Glutamatergic neuron (in vitro differentiated cells): Measurements from ENCODE around the gene ANO6. TPM values are rescaled to one million over a fixed set of nuclear protein-coding genes. Genes with fewer than 3 reads are reported as not detected.
"Not testable (repeated sequence)": the region's sequence is repeated elsewhere in the genome, so short reads cannot be mapped to it uniquely, and the experiment has no call there.

Experiments
- DNase-seq: peaks from one replicate; pipeline ENCODE4 v3.0.0; 2022
- H3K27ac Mint-ChIP-seq: one replicate; pipeline ENCODE4 v1.8.0; 2020; ENCODE audit warnings: mild to moderate bottlenecking, mixed read lengths, inconsistent platforms; ENCODE audit not compliant: unreplicated experiment
- H3K27me3 Mint-ChIP-seq: one replicate; pipeline ENCODE4 v1.8.0; 2020; ENCODE audit warnings: mild to moderate bottlenecking, moderate library complexity, mixed read lengths, inconsistent platforms; ENCODE audit not compliant: unreplicated experiment
- H3K36me3 Mint-ChIP-seq: one replicate; pipeline ENCODE4 v1.8.0; 2020; ENCODE audit warnings: mild to moderate bottlenecking, mixed read lengths, inconsistent platforms; ENCODE audit not compliant: unreplicated experiment
- H3K4me1 Mint-ChIP-seq: one replicate; pipeline ENCODE4 v1.8.0; 2020; ENCODE audit warnings: mild to moderate bottlenecking, low read depth, mixed read lengths, inconsistent platforms; ENCODE audit not compliant: unreplicated experiment
- H3K4me3 Mint-ChIP-seq: one replicate; pipeline ENCODE4 v1.8.0; 2020; ENCODE audit warnings: mild to moderate bottlenecking, mixed read lengths, inconsistent platforms; ENCODE audit not compliant: unreplicated experiment
- H3K9me3 Mint-ChIP-seq: one replicate; pipeline ENCODE4 v1.8.0; 2020; ENCODE audit warnings: mild to moderate bottlenecking, moderate library complexity, mixed read lengths, inconsistent platforms; ENCODE audit not compliant: unreplicated experiment
- CTCF ChIP-seq: fragments of 200-600 bp; sonication (generic); IDR thresholded peaks from one replicate; pipeline ENCODE4 v1.5.0; 2021; ENCODE audit not compliant: partially characterized antibody, unreplicated experiment
- total RNA-seq: library from RNA; stranded (reverse); fragmentation: NEBNext Ultra II Directional; extraction: Animal tissue kit (Norgen Biotek cat#: 25700); gene quantifications from one replicate; pipeline ENCODE4 v1.2.1, GENCODE V29; 2021; ENCODE audit not compliant: unreplicated experiment

The ANO6 gene
- total RNA-seq, 1 donor from 2014 or later, result 35.9 TPM

DNA sequence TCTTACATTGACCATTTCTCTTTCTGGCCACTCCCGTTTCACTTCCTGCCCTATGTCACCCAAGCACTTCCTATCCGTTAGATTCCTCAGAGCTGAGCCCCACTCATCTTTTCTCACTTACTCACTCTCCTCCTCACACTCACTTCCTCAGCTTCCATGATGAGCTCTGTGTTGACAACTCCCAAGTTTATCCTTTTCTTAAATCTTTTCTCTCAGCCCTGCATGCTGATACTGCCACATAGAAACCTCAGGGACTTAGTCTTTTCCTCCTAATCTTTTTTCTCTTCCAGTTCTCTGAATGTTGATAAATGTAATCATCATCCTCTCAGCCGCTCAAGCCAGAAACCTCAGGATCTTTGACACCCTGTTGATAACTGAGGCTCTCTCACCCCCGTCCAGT lies 99.6 kb downstream of the ANO6 start:
- Mint-ChIP-seq H3K27me3 (peaks cover 1% of the 10 kb centered on the region), H3K27ac (no peak overlapping the region), H3K4me3 (no peak overlapping the region), H3K9me3 (no peaks in the 10 kb centered on the region), H3K36me3 (no peaks in the 10 kb centered on the region), H3K4me1 (no peaks in the 10 kb centered on the region)
- DNase-seq, result no peak
- no peak for TF ChIP-seq CTCF

DNA sequence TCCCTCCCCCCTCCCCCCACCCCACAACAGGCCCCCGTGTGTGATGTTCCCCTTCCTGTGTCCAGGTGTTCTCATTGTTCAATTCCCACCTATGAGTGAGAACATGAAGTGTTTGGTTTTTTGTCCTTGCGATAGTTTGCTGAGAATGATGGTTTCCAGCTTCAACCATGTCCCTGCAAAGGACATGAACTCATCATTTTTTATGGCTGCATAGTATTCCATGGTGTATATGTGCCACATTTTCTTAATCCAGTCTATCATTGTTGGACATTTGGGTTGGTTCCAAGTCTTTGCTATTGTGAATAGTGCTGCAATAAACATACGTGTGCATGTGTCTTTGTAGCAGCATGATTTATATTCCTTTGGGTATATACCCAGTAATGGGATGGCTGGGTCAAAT lies 101.4 kb downstream of the ANO6 start:
- not testable (repeated sequence) for H3K36me3 Mint-ChIP-seq, H3K27me3 Mint-ChIP-seq, H3K4me3 Mint-ChIP-seq, H3K27ac Mint-ChIP-seq, H3K4me1 Mint-ChIP-seq, DNase-seq, H3K9me3 Mint-ChIP-seq

GRCh38 chr12:45322810-45323209 lies 106.9 kb downstream of the ANO6 start:
- no peaks in the 10 kb centered on the region for H3K9me3 Mint-ChIP-seq
- peaks cover 2% of the 10 kb centered on the region for H3K4me1 Mint-ChIP-seq
- DNase-seq, result no peak
- no peak overlapping the region for H3K27ac Mint-ChIP-seq
- no peaks in the 10 kb centered on the region for H3K36me3 Mint-ChIP-seq
- H3K27me3 Mint-ChIP-seq, result peaks cover 2% of the 10 kb centered on the region
- TF ChIP-seq CTCF, result no peak
- H3K4me3 Mint-ChIP-seq, result no peak overlapping the region

DNA sequence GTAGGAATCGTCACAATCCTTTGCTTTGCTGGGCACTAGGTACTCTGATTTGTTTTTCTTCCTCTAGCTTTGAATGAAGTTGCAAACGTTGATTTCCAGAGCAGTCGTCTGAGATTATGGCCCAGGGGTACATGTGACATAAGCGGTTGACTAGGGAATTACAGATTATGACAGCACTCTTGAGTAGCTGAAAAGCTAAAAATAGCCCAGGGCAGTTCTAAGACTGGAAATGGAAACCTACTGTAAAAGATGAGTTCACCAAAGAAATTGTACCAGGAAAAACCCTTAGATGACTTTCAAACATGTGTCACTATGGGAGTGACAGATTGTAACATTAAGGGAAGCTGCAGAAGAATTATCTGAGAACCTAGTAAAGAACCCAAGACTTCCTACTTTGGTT lies 108.5 kb downstream of the ANO6 start:
- Mint-ChIP-seq H3K9me3 (no peaks in the 10 kb centered on the region), H3K27me3 (peaks cover 2% of the 10 kb centered on the region), H3K4me1 (peaks cover 4% of the 10 kb centered on the region), H3K27ac (no peak overlapping the region), H3K4me3 (no peak overlapping the region), H3K36me3 (no peaks in the 10 kb centered on the region)
- no peak for TF ChIP-seq CTCF
- DNase-seq, result no peak

GRCh38 chr12:45326358-45326975 lies 110.6 kb downstream of the ANO6 start:
- peaks cover 4% of the 10 kb centered on the region for H3K4me1 Mint-ChIP-seq
- DNase-seq, result no peak
- no peaks in the 10 kb centered on the region for H3K36me3 Mint-ChIP-seq
- H3K27me3 Mint-ChIP-seq, result no peaks in the 10 kb centered on the region
- TF ChIP-seq CTCF, result no peak
- H3K4me3 Mint-ChIP-seq, result no peak overlapping the region
- no peak overlapping the region for H3K27ac Mint-ChIP-seq
- H3K9me3 Mint-ChIP-seq, result no peaks in the 10 kb centered on the region
